Stimulated activated CD8-positive, alpha-beta memory T cell treated with anti-CD3 and anti-CD28 coated beads, Interleukin-2, amount 100 ng/mL, for 48 hours (primary cell): ENCODE results near the gene JMJD7.

ENCODE experiments used
- DNase-seq, 2 donors: peaks; one replicate each; pipeline ENCODE4 v3.0.0-alpha.2; 2020; ENCODE audit warnings: low read depth in 2 of 2

The JMJD7 gene

DNA sequence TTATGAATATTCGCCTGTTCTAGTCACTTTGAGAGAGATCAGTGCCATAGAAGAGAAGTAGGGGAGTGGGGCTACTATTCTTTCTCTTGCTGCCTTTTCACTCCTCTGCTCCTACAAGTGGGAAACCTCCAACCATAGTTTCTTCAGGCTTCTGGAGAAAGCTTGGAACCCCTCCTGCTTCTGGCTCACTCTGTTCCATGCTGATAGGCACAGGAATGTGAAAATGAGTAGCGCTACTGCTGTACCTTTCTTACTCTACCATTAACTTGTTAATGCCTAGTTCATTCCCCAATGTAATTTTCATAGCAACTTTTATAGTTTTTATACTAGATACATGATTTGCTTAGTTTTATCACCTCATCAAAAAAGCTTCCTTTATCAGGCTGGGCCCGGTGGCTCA lies 26.7 kb upstream of the JMJD7 start:
- no peak for DNase-seq

DNA sequence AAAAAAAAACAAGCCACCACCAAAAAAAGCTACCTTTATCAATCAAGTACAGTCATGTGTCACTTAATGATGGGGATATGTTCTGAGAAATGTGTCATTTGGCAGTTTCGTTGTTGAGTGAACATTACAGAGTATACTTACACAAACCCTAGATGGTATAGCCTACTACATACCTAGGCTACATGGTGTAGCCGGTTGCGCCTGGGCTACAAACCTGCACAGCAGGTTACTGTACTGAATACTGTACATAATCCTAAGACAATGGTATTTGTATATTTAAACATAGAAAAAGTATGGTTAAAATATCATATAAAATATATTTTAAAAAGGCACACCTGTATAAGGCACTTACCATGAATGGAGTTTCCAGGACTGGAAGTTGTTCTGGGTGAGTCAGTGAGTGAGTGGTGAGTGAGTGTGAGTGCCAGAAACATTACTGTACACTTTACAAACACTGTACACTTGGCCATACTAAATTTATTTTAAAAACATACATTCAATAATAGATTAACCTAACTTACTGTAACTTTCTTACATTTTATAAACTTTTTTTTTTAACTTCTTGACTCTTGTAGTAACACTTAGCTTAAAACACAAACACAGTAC lies 25.9 kb upstream of the JMJD7 start:
- DNase-seq: no peak

GRCh38 chr15:41804361-41804760 lies 23.5 kb upstream of the JMJD7 start:
- DNase-seq: no peak

- no peak for DNase-seq
Measured at GRCh38 chr15:41804916-41805666, 22.8 kb upstream of the JMJD7 start.

DNA sequence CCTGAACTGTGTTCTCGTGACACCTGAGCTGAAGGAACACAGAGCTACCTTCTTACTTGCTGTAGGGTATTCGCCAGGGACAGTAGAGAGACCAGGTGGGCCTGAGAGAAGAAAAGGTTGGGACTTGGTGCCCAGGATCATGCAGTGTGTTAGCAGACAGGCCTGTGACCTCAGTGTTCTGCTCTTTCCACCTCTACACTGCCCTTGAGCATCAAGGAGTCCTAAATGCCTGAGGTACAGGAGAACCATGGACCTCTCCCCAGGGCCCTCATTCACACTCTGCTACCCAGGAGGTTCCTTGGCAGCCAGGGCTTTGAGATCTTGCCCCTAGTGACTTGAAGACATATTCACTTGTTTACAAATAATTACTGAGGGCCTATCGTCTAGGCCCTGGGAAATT lies 22.2 kb upstream of the JMJD7 start:
- DNase-seq: no peak

DNA sequence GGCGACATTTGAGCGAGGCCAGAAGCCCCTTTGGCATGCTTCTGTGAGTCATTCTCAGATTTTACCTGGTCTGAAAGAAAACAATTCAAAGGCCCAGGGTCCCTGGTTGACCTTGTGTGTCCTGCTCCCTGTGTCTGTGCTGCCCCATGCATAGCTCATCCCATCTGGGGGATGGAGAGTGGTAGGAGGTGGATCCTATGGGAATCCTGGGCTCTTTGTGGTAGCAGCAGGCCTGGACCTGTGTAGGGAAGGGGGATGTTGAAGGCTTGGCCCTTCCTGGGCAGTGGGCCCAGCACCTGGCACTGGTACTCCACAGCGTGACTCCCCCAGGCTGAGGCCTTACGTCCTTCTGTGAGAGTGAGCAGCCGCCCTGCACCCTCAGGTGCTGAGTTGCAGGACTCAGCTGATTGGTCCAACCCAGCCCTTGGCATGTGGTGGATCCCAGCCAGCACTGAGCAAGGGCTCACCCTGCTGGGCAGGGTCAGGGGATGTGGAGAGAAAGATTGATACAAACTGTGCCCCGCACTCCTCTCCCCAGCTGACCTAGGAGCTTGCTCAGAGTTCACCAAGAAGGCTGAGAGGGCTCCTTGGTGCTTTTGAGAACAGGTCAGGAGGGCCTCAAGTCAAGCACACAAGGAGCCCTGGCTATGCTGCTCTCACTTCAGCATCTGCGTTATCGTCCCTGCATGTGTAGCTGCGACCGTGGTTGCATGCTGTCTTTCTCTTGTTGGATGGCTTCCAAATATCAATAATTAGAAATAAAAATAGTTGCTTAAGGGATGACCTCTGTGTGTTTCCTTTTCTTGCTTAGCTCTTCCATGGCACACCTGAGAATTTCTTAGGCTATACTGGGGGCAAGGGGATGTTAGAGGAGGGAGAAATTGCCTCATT lies 21.4 kb upstream of the JMJD7 start:
- DNase-seq: no peak

GRCh38 chr15:41809121-41809520 lies 18.8 kb upstream of the JMJD7 start:
- DNase-seq: no peak

DNA sequence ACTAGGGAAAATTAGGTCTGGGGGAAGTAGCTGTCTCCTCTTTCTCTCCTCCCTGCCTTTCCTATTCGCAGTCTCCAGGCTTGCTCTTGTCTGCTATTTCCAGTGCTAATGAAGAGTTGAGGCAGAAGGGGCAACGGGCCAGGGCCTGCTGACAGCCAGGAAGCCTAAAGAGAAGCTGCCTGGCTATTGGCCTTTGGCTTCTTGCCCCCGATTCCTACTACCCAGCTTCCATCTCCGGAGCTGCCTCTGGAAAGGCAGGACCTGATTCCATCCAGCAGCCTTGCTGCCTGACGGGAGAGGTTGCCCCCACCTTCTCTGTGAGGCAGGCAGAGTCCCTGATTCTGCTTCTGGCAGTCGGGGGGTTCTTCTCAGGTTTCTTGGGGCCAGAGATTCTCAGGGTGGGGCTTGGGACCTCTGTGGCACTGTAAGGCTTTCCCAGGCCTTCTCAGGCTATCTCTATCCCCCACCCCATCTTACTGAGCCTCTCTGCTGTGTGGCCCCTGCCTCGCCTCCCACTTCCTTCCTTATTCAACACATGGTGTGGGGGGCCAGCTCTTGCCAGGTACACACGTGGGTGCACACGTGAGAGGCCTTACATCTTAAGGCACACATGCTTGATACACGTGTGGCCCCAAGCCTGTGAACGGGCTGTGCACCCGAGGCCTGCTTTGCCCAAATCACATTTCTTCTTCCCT lies 18.2 kb upstream of the JMJD7 start:
- no peak for DNase-seq

DNA sequence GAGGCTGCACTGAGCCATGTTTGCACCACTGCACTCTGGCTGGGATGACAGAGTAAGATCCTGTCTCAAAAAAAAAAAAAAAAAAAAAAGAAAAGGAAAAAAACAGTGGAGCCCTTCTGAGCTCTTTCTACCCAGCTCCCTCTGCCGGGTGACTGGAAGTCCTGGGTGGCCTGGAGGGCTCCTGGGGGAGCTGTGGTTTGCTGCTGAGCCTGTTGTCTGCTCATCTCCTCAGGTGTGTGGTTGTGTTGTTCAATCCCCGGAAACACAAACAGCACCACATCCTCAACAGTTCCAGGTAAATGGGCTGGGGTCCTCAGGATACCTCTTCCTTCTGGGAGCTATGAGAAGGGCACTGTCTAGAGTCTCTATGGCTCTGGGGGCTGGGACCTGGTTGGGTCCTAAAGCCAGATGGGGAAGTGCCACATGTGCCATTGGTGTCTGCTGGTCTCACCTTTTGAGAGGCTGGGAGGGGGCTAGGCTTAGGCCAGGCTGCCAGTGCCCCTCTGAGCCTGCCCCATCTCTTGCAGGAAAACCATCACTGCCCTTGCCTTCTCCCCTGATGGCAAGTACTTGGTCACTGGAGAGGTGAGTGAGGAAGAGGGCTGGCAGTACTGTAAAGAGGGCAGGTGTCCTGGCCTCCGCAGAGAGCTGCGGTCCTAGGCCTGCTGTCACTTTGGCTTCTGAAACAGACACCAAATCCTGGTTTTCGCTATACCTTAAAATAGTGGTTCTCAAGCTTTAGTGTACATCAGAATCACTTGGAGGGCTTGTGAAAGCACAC lies 17.1 kb upstream of the JMJD7 start:
- DNase-seq: no peak

- DNase-seq: peak; percentile 43 to 69
Measured at GRCh38 chr15:41811432-41812195, 16.3 kb upstream of the JMJD7 start.

DNA sequence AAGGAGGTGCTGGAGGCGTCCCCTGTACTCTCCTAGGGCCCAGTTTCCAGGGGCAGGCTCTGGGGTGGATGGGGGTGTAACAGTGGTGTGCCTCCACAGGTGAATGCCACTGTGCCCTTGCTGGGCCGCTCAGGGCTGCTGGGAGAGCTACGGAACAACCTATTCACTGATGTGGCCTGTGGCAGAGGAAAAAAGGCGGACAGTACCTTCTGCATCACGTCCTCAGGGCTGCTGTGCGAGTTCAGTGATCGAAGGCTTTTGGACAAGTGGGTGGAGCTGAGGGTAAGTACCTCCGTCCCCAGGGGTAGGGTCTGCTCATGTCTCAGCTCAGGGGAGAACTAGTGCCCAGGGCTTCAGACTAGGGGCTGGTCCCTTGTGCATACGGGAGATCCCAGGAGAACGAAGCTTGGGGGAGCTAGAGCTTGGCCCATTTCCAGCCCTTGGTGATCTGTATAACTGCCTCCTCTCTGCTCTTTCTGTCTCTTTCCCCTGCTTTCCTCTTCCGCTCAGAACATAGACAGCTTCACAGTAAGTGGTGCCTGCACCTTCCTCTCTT lies 15.0 kb upstream of the JMJD7 start:
- no peak for DNase-seq

- no peak for DNase-seq
Measured at GRCh38 chr15:41813426-41813825, 14.5 kb upstream of the JMJD7 start.

- DNase-seq: no peak
Measured at GRCh38 chr15:41814534-41814933, 13.4 kb upstream of the JMJD7 start.

GRCh38 chr15:41816788-41817187 lies 11.1 kb upstream of the JMJD7 start:
- no peak for DNase-seq

- DNase-seq: no peak
Measured at GRCh38 chr15:41817327-41817726, 10.6 kb upstream of the JMJD7 start.

DNA sequence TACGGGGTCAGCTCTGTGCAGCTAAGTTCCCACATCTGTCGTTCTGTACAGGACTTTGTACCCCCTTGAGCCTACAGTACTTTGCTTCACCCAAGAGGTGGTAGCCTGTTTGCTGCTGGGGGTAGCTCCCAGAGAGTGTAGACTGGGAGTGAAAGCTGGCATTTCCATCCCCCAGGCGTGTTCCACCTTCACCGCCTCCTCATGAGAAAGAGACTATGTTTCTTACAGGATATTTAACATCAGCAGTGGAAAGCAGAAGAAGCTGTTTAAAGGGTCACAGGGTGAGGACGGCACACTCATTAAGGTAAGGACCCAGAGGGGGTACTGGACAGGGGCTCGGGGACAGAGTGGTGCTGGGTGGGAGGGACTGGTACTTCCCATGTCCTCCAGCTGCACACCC lies 10.1 kb upstream of the JMJD7 start:
- DNase-seq: no peak

GRCh38 chr15:41819455-41820050 lies 8.3 kb upstream of the JMJD7 start:
- DNase-seq: no peak

- DNase-seq: no peak
Measured at GRCh38 chr15:41820791-41821423, 7.0 kb upstream of the JMJD7 start.

- DNase-seq: no peak
Measured at GRCh38 chr15:41821831-41822230, 6.1 kb upstream of the JMJD7 start.
